Neural cell (in vitro differentiated cells): Measurements from ENCODE around the gene C17orf50.

Experiments used
- EP300 ChIP-seq: fragments of 450-650 bp; conservative IDR thresholded peaks from 2 replicates; pipeline ENCODE4 v1.6.1; 2014; ENCODE audit warnings: antibody characterized with exemption, mild to moderate bottlenecking, moderate library complexity; ENCODE audit not compliant: poor library complexity, severe bottlenecking
- EZH2 ChIP-seq: fragments of 200-600, 300-800 bp; shearing (Covaris generic), sonication (generic); IDR thresholded peaks from 2 replicates; pipeline ENCODE4 v1.6.1; 2014; ENCODE audit warnings: antibody characterized with exemption, low read length, borderline replicate concordance, mild to moderate bottlenecking; ENCODE audit not compliant: insufficient read depth, poor library complexity, severe bottlenecking
- MXI1 ChIP-seq: fragments of 450-650 bp; conservative IDR thresholded peaks from 2 replicates; pipeline ENCODE4 v1.6.1; 2014; ENCODE audit warnings: antibody characterized with exemption, mild to moderate bottlenecking; ENCODE audit not compliant: poor library complexity, severe bottlenecking
- POLR2AphosphoS5 ChIP-seq: IDR thresholded peaks from 2 replicates; pipeline ENCODE4 v1.6.1; 2012
- RAD21 ChIP-seq: fragments of 450-650 bp; conservative IDR thresholded peaks from 2 replicates; pipeline ENCODE4 v1.6.1; 2014; ENCODE audit warnings: antibody characterized with exemption, mild to moderate bottlenecking, moderate library complexity
- SMC3 ChIP-seq: fragments of 450-650 bp; conservative IDR thresholded peaks from 2 replicates; pipeline ENCODE4 v1.6.1; 2014; ENCODE audit warnings: antibody characterized with exemption, mild to moderate bottlenecking, moderate library complexity; ENCODE audit not compliant: poor library complexity
- TAF1 ChIP-seq: IDR thresholded peaks from 2 replicates; pipeline ENCODE4 v1.6.1; 2012; ENCODE audit warnings: low read depth
- TF ChIP-seq, protein P1 (sequence below): fragments of 450-650 bp; IDR thresholded peaks from 2 replicates; pipeline ENCODE4 v1.5.1; 2014; ENCODE audit warnings: antibody characterized with exemption, mild to moderate bottlenecking, moderate library complexity; ENCODE audit not compliant: poor library complexity, severe bottlenecking
- TF ChIP-seq, protein P2 (sequence below): IDR thresholded peaks from 2 replicates; pipeline ENCODE4 v1.6.1; 2012; ENCODE audit warnings: borderline replicate concordance

DNA sequence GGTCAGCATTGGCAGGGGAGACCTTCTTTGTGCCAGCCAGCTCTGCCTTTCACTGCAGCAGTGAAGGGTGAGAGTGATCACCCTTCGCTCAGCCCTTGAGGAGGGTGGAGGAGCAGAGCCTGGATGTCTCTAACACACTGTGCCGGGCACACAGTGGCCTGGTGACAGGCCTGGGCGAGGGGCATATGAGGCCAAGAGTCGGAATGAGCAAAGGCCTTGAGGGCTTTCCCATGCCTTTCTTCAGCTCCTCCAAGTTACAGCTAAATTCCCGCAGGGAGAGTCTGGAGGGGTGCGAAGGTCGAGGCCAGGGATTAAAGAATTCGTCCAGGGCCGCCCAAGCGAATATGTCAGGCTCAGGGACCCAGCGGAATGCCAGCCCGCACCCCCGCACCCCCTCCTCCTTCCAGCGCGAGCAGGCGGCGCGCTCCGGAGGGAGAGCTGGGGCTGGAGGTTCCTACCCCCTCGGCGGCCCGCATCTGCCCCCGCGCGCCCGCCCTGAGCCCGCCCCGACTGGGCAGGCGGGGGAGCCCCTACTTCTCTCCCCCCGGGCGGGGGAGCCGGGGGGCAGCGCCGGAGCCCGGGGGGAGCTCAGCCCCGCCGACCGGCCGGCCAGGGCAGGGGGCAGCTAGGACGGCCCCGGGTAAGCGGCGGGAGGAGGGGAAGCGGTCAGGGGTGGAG is 29.3 kb upstream of the C17orf50 start, which contains the start of gene RASL10B:
- TF ChIP-seq, protein P1, sequence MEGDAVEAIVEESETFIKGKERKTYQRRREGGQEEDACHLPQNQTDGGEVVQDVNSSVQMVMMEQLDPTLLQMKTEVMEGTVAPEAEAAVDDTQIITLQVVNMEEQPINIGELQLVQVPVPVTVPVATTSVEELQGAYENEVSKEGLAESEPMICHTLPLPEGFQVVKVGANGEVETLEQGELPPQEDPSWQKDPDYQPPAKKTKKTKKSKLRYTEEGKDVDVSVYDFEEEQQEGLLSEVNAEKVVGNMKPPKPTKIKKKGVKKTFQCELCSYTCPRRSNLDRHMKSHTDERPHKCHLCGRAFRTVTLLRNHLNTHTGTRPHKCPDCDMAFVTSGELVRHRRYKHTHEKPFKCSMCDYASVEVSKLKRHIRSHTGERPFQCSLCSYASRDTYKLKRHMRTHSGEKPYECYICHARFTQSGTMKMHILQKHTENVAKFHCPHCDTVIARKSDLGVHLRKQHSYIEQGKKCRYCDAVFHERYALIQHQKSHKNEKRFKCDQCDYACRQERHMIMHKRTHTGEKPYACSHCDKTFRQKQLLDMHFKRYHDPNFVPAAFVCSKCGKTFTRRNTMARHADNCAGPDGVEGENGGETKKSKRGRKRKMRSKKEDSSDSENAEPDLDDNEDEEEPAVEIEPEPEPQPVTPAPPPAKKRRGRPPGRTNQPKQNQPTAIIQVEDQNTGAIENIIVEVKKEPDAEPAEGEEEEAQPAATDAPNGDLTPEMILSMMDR = no peak
- TF ChIP-seq, protein P2, sequence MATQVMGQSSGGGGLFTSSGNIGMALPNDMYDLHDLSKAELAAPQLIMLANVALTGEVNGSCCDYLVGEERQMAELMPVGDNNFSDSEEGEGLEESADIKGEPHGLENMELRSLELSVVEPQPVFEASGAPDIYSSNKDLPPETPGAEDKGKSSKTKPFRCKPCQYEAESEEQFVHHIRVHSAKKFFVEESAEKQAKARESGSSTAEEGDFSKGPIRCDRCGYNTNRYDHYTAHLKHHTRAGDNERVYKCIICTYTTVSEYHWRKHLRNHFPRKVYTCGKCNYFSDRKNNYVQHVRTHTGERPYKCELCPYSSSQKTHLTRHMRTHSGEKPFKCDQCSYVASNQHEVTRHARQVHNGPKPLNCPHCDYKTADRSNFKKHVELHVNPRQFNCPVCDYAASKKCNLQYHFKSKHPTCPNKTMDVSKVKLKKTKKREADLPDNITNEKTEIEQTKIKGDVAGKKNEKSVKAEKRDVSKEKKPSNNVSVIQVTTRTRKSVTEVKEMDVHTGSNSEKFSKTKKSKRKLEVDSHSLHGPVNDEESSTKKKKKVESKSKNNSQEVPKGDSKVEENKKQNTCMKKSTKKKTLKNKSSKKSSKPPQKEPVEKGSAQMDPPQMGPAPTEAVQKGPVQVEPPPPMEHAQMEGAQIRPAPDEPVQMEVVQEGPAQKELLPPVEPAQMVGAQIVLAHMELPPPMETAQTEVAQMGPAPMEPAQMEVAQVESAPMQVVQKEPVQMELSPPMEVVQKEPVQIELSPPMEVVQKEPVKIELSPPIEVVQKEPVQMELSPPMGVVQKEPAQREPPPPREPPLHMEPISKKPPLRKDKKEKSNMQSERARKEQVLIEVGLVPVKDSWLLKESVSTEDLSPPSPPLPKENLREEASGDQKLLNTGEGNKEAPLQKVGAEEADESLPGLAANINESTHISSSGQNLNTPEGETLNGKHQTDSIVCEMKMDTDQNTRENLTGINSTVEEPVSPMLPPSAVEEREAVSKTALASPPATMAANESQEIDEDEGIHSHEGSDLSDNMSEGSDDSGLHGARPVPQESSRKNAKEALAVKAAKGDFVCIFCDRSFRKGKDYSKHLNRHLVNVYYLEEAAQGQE = no peak
- no peak for TF ChIP-seq RAD21
- TF ChIP-seq POLR2AphosphoS5 = peak; percentile 64
- TF ChIP-seq EP300 = no peak
- TF ChIP-seq EZH2 = no peak
- no peak for TF ChIP-seq SMC3
- peak; percentile 30 for TF ChIP-seq MXI1
- TF ChIP-seq TAF1 = no peak
